OCI-LY7 (cell line): ENCODE results near the gene IQGAP2.

Experiments used
- EZH2phosphoT487 ChIP-seq: fragments of 200-600 bp; sonication (generic); IDR thresholded peaks from 2 replicates; pipeline ENCODE4 v1.6.1; 2018; ENCODE audit warnings: low read depth, borderline replicate concordance, mild to moderate bottlenecking, mixed run types, antibody characterized with exemption, low read length, moderate library complexity, mixed read lengths
- TF ChIP-seq, protein P1 (sequence below): fragments of 200-600 bp; sonication (generic); conservative IDR thresholded peaks from 2 replicates; pipeline ENCODE4 v1.5.1; 2014; ENCODE audit warnings: mild to moderate bottlenecking, antibody characterized with exemption, low read length, moderate library complexity, mixed read lengths

- TF ChIP-seq, protein P1, sequence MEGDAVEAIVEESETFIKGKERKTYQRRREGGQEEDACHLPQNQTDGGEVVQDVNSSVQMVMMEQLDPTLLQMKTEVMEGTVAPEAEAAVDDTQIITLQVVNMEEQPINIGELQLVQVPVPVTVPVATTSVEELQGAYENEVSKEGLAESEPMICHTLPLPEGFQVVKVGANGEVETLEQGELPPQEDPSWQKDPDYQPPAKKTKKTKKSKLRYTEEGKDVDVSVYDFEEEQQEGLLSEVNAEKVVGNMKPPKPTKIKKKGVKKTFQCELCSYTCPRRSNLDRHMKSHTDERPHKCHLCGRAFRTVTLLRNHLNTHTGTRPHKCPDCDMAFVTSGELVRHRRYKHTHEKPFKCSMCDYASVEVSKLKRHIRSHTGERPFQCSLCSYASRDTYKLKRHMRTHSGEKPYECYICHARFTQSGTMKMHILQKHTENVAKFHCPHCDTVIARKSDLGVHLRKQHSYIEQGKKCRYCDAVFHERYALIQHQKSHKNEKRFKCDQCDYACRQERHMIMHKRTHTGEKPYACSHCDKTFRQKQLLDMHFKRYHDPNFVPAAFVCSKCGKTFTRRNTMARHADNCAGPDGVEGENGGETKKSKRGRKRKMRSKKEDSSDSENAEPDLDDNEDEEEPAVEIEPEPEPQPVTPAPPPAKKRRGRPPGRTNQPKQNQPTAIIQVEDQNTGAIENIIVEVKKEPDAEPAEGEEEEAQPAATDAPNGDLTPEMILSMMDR: no peak
- no peak for TF ChIP-seq EZH2phosphoT487
These were observed 197.6 kb downstream of the IQGAP2 start for GRCh38 chr5:76600716-76601115.
